GM19397 (cell line): ENCODE data around the gene ACSF3.

Source experiments
- ATAC-seq: cut with Tn5 transposase; IDR thresholded peaks from one replicate; pipeline ENCODE4 v1.9.1; 2021; ENCODE audit warnings: mild to moderate bottlenecking, moderate library complexity; ENCODE audit not compliant: unreplicated experiment

Gene ACSF3

GRCh38 chr16:89108416-89108815 is 14.8 kb downstream of the ACSF3 start:
- no peak for ATAC-seq

DNA sequence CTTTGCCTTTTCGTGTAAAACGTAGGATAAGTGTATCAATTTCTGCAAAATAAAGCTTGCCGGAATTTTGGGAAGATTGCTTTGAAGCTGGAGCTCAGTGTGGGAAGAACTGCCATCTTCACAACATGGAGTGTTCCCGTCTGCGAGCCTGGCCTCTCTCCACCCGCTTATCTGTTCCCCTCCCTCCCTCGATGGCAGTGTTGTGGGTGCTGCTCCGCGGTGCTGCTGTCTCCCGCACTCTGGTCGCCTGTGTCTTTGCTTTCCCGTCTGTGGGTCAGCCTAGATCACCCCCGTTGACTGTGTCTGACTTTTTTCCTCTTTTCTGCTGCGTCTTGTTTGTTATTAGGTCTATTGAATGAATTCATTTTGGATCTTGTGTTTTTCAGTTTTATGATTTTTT is 17.0 kb downstream of the ACSF3 start:
- ATAC-seq, result no peak

GRCh38 chr16:89111263-89111662 is 17.6 kb downstream of the ACSF3 start:
- no peak for ATAC-seq

- no peak for ATAC-seq
Measured at GRCh38 chr16:89112377-89113151, 18.9 kb downstream of the ACSF3 start.

GRCh38 chr16:89113152-89113547 is 19.5 kb downstream of the ACSF3 start:
- no peak for ATAC-seq

- ATAC-seq, result no peak
Measured at GRCh38 chr16:89113661-89114060, 20.0 kb downstream of the ACSF3 start.

DNA sequence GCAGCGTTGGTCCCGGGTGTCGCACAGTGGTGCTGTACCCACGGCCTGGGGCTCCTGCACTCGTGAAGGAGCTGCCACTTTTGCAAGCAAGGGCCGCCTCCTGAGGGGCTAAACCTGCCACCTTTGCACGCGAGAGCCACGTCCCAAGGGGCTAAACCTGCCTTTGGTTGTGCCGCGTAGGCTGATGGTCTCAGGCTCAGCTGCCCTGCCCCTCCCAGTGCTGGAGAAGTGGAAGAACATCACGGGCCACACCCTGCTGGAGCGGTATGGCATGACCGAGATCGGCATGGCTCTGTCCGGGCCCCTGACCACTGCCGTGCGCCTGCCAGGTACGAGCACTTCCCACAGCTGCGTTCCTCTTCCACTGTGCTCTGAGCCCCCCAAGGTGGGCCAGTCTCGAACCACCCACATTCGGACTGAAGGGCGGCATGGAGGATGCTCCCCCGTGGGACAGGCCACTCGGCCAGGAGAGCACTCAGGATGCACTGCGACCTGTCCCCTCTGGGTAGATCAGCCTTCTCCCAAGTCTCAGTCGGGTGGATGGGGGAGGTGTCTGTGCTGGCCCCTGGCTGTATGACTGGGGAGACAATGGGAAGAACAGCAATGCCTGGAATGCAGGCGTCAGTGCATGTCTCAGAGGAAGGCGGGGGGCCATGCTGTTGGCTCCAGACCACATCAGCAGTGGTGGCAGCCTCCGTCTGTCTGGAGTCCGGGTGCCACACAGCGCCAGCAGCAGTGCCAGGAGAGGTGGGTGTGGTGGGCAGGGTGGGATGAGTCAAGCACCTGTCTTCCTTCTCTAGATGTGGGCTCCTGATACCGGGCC is 20.7 kb downstream of the ACSF3 start:
- ATAC-seq, result no peak

DNA sequence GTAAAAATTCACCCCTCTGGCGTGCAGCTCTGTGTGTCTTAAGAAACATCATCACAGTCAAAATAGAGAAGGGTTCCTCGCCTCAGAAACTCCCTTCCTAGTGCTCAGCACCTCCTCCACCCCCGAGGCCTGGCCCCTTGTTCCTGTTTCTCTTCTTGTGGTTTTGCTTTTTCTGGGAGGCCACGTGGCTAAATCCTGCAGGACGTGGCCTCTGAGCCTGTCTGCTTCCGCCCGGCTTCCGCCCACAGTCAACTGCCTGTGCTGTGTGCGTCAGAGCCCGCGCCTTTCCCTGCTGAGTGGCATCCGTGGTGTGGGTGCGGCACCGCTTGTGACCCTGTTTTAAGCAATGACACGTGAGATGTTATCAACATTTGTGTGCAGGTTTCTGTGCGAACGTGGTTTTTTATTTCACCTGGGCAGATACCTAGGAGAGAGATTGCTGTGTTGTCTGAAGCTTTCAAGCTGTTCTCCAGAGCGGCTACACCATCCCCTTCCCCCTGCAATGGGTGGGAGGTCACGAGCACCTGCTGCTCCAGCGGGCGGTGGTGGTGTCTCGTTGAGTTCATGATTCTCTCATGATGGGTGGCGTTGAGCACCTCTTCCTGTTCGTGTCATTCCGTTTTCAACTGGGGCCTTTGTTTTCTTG is 21.7 kb downstream of the ACSF3 start:
- ATAC-seq, result peak; percentile 68

GRCh38 chr16:89116341-89117226 is 22.9 kb downstream of the ACSF3 start:
- ATAC-seq, result no peak

- ATAC-seq, result no peak
Measured at GRCh38 chr16:89117227-89117974, 23.7 kb downstream of the ACSF3 start.

- ATAC-seq, result no peak
Measured at GRCh38 chr16:89117975-89118289, 24.3 kb downstream of the ACSF3 start.

- ATAC-seq, result no peak
Measured at GRCh38 chr16:89118361-89119165, 24.9 kb downstream of the ACSF3 start.

- ATAC-seq, result no peak
Measured at GRCh38 chr16:89119166-89119621, 25.5 kb downstream of the ACSF3 start.

DNA sequence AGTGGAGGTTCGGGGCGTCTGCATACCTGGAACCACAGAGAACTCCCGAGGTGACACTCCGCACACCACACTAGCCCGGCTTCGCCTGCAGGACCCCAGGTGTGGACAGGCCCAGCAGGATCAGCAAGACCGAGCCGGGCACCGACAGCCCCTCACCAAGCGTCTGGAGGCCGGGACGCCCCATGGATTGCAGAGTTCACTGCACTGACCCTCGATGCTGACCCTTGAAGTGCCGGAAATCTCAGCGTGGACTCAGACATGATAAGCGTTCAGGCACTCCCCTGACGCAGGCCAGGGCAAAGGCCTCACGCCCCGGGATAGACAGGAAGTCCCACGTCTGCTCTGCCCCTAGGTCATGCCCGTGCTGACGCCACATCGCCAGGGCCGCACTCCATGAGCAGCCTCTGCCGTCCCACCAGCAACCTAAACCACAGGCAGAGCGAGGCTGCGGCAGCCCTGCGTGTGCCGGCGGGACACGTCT is 26.0 kb downstream of the ACSF3 start:
- ATAC-seq, result no peak

- no peak for ATAC-seq
Measured at GRCh38 chr16:89120281-89120680, 26.6 kb downstream of the ACSF3 start.

DNA sequence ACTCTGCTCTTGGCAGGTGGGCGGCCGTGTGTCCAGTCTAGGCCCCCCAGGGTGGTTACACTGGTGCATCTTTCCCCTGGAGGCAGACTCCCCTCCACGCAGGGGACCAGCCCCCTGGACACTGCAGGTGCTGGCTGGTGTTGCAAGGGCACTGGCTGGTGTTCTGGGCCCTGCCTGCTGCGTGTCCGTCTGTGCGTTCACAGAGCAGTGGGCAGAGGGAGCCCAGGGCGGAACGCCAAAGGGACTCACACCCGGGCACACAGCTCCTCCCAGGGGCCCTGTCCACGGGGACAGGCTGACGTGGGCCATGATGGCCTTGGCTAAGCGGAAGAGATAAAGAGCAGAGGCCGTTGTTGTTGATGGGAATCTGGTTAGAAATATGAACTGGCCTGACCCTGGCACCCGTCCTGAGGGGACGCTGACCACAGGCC is 27.3 kb downstream of the ACSF3 start:
- ATAC-seq, result no peak

DNA sequence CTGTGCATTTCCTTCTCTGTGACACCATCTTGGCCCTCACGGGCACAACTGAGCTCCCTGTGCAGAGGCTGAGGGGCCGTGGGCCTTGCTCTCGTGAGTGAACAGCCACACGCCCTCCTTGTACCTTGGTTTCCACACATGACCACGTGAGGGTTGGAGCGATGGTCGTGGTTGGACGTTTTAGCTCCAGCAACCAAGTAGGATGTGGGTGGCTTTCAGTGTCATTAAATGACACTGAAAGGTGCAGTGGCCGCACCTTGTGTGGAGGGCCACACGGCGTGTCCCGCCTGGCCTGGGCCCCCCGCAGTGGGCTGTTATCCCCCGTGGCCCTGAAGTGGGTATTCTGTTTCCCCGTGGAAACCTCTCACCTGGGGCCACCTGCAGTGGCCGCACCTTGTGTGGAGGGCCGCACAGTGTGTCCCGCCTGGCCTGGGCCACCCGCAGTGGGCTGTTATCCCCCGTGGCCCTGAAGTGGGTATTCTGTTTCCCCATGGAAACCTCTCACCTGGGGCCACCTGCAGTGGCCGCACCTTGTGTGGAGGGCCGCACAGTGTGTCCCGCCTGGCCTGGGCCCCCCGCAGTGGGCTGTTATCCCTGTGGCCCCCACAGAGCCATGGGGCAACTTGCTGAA is 28.2 kb downstream of the ACSF3 start:
- no peak for ATAC-seq

DNA sequence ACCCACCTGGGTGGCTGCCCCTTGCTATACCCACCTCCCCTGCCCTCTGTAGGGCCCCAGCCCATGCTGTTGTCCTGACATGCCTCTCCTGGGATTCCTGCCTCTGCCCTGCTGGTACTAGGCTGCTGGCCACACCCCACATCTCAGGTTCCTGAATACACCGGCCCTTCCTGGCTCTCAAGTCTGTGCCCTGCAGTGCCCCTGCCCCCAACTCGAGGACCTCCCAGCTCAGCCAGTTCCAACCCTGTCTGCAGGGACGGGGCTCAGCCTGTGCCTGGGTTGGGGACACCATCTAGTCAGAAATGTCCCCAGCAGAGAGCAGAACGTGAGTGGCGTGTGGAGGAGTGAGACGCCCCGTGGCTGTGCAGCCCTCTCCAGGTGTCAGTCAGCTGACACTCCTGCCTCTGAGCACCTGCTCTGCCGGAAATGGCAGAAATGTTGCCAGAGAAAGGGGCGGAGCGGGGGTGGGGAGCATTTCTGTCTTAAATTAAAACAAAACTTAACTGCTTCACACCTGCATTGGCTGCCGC is 28.7 kb downstream of the ACSF3 start:
- ATAC-seq, result no peak
